NCI-H1436 (cell line): Measurements from ENCODE around the gene NEK6.

Experiments
- DNase-seq: peaks from one replicate; lab custom pipeline; 2025; lab: John Stamatoyannopoulos, UW

Gene NEK6

GRCh38 chr9:124279531-124280175, 21.9 kb downstream of the NEK6 start:
- no peak for DNase-seq

- no peak for DNase-seq
These were observed 22.5 kb downstream of the NEK6 start for GRCh38 chr9:124280176-124280691.

- no peak for DNase-seq
These were observed 24.2 kb downstream of the NEK6 start for GRCh38 chr9:124281931-124282371.

DNA sequence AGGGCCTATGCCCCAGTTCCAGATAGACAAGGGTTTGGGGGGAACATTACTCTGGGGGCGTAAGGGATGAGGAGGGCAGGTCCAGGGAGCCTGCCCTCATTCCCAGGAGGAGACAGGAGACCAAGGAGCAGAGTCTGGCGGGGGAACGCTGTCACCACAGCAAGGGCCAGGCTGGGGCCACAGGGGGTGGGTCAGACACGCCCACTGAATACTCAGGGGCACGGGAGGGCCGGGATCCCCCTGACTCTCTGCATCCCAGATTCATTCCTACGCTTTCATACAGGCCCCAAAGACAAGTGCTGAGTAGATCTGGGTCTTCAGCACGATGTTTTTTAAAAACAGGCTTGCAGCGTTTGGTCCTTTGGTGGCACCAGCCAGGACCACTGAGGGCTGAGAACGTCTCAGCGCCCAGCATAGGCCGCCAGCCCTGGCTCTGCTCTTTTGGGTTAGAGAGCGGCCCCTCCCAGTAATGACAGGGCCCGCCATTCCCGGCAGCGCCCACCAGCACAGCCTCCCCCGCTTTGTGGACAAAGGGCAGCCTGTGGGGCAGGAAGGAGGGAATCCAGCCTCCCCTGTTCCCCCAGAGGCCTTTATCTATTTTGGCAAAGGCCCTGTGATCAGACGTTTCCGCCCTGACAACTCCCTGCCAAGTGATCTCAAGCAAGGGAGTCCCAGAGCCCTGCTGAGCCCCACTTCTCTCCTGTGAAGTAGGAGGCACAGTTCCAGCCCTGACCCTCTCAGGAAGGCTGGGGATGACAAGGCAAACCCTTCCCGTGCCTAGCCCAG, 24.9 kb downstream of the NEK6 start:
- no peak for DNase-seq

DNA sequence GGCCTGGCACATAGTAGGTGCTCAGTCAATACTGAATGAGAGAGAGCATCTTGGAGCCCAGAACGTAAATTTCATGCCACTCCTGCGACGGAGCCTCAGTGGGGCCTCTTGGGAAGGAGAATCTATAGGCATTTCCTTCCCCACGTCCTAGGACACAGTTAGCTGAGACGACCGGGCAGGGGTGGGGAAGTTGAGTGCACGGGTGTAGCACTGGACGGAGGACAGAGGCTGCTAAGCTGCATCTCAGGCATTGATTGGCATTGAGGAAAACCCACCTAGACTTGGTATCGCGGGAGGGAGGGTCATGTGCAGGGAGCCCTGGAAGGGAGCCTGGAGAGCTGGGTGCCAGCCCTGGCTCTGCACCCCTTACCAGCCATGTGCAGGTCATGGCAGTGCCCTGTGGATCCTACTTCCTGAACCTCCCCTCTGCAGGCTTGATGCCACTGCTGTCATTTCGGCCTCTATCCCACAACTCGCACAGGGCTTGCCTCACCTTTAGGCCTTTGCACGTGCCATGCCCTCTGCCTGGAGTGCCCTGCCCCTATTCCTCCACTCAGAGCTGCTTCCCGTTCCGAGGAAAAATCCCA, 25.6 kb downstream of the NEK6 start:
- no peak for DNase-seq

- DNase-seq: no peak
These were observed 26.6 kb downstream of the NEK6 start for GRCh38 chr9:124284237-124284831.

GRCh38 chr9:124284940-124285441, 27.2 kb downstream of the NEK6 start:
- DNase-seq: no peak

GRCh38 chr9:124285490-124285889, 27.7 kb downstream of the NEK6 start:
- DNase-seq: no peak

DNA sequence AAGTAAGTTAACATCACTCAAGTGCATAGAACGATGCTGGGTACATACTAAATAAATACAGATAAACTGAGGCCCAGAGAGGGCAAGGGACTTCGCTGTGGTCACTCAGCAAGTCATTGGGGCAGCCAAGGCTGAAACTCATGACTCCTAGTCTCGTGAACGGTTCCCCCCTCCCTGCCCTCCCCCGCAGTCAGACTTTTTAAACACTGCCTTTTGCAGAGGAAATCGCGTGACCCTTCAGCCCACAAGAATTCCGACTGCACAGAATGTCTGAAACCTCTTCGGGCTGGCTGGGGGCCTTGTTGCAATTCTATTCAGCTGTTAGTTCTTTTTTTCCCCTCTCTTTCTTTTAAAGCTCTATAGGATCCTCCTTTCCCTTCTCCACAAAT, 28.1 kb downstream of the NEK6 start:
- DNase-seq: no peak

DNA sequence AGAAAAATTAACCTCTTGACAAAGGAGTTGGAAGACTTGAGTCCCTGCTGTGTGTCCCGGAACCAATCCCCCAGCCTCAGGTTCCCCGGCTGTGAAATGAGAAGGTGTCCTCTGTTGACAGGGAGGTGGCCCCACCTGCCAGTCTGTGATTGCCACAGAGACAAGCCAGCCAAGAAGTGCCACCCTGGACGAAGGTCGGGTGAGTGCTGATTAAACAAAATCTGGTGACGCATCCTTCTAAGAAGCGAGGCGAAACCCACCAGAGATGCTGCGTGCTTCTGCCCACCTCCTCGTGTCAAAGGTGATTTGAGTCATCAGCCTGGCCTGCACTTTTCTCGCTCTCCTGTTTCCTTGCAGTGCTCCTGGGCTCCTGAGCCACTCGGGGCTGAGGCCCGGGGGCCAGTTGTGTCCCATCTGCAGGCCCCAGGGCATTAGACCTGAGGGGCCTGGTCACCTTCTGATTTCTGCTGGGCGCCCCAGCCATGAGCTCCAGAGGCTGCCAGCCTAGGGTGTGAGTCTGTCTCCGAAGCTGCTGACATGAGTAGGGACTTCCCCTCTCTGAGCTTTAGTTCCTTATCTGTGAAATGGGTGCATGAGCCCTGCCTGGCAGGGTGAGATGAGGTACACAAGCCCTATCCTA, 28.7 kb downstream of the NEK6 start:
- DNase-seq: no peak

DNA sequence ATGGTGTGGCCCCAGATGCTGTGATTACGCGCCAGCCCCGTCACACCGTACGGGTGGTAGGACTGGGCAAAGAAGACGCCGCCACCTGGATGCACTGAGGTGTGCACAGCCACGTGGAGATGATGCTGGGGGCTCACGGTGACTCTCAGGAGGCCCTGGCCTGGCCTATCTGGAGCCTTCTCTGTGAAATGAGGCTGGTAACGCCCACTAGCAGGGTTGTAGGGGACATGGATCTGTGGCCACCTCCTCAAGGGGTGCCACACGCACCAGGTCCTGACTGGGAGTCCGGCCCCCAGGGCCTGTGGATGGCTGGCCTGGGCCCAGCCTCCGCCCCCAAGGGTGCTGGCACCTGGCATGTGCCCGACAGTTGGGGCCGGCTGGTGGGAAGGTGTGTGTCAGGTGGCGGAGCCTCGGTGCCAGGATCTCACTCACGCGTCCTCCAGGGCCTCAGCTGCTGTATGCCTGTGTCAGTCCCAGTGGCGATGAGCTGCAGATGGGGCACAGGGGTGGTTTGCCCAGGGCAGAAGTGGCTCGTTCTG, 32.4 kb downstream of the NEK6 start:
- DNase-seq: no peak

DNA sequence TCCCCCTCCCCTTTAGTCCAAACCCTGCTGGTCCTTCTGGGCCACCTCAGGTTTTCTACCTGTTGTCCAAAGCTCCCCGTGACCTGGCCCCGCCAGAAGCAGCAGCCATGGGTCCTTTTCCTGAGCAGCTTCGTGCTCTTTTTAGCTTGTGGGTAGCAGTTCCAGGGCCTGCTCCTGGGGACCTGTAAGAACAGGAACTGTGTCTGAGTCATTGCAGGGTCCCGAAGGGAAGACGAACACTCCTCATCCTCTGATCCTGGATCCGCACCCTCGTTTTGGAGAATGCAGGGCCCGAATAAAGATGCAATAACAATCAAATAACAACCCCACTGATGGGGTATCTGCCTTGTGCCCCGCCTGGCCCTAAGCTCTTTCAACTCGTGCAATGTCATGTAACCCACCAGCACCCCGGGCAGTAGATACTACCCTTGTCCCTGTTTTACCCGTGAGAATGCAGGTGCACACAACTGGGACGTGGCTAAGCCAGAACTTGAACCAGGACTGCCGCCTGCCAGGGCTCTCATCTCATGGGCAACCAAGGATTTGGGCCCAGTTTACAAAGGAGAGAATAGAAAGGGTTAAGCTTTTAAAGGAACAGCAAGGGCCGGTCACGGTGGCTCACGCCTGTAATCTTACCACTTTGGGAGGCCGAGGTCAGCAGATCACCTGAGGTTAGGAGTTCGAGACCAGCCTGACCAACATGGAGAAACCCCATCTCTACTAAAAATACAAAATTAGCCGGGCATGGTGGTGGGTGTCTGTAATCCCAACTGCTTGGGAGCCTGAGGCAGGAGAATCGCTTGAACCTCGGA, 33.2 kb downstream of the NEK6 start:
- DNase-seq: no peak

DNA sequence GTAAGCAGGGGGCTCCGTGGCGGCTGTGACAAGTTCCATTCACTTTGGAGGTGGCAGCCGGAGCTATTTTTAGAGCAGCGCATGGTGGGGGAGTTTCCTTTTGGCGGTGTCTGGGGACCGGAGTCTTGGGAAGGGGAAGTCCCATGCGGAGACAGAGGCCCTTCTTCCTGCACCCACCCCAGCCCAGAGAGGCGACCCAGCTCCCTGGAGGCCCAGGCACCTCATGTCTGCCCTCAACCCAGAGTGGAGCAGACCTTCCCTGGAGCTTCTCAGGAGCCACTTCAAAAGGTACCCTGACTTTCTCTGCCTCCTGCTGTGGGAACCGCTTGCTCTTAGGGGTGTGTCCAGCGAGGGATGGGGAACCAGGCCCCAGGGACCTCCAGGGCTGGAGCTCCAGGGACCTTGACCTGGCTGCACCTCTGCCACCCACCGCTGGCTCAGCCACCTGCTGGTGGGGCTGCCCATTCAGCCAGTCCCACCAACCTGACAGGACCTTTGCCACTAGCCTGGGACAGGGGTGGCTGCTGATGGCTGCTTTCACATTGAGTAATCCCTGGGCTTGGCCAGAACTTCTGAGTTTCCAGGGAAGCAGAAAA, 34.1 kb downstream of the NEK6 start:
- no peak for DNase-seq

DNA sequence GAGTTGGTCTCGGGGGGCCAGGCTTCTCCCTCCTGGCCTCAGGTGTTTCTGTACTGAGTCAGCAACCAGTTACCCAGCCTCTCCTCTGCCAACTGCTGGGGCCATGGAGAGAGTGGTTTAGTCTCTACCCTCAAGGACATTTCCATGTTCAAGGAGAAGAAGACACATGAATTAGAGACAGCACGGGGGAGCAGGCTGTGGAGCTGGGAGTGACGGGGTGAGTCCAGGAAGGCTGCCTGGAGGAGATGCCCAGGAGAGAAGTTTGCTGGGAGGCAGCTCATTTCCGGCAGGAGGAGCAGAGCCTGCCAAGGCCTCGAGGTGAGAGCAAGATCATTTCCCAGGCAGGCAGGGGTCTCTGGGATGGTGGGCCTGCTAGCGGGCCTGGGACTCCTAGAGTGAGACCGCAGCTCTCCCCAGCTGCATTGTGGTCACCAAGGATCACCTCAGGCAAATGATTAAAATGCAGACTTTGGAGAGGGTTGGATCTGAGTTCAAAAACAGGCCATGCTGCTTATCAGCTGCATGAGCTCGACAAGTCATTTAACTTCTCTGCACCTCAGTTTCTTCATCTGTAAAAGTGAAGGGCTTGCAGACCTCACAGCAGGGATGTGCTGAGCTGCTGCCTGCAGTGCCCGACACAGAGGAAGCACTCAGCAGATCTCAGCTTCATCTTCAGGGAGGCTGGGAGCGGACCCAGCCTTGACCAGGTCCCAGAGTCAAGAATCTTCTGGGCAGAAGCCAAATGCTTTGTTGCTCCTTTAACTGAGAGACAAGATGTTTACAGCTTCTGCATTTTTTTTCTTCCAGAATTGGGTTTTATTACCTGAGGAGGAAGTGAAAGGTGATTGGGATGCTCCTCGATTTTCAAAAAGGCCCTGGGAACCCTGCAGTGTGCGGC, 35.2 kb downstream of the NEK6 start:
- no peak for DNase-seq

GRCh38 chr9:124293718-124294506, 36.2 kb downstream of the NEK6 start:
- DNase-seq: no peak

- no peak for DNase-seq
These were observed 37.5 kb downstream of the NEK6 start for GRCh38 chr9:124295159-124295794.

GRCh38 chr9:124296094-124296493, 38.3 kb downstream of the NEK6 start:
- DNase-seq: no peak
